ENCODE data around the gene ARHGEF9.
A peak's percentile ranks its signal among the peaks of the same experiment; 100 is the strongest.
"Not testable (repeated sequence)": the region's sequence is repeated elsewhere in the genome, so short reads cannot be mapped to it uniquely, and the experiment has no call there.

Gene ARHGEF9
- total RNA-seq = 9.3 to 40.3 (median 26.6) reads per million in 9 experiments

DNA sequence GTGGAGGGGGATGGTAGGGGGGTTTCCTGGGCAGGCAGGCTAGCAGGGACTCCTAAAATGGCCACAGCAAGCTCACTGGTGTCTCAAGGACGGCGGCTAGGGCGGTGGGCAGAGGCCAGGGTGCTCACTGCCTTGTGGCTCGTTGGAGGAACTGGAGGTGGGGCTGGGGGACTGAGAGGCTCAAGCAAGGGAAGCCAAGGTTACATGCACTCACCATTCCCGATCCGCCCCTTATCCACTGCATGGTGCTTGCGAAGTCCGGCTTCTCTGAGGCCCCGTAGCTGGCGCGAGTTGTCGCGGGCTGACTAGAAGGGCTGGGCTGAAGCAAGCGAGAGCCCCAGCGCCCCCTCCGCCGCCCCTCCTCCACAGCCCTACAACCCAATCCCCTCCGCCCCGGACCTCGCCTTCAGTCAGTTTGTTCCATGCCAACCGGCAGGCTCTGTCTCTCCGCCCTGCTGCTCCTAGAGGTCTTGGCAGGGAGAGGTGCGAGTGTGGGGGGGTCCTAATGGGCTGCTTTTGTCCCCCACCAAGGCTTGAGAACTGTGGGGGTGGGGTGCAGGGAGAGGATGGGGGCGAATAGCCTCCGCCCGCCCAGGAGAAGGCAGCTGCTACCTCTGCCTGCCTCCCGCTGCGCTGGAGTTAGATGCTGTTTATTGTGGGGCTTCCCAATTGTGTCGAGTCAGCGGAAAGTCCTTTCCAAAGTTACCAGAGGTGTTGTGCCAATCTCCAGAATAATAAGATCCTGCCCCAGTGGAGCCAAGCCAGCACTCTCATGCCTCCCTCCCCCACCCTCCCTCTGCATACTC is at the start of gene ARHGEF9:
Gene ARHGEF9 (minus strand): TSS at position 313 of the 806 bp plus-strand sequence. CDS start 69 bp downstream, at position 244.
- ATAC-seq (replicated peaks) (no peak), DNase-seq (no peak)
- Mint-ChIP-seq H3K27me3 (no peaks in the 10 kb centered on the region), H3K36me3 (ENCODE audit: insufficient read depth) (no peaks in the 10 kb centered on the region), H3K9me3 (no peaks in the 10 kb centered on the region), H3K27ac (no peak within 1 kb of the TSS), H3K4me3 (peak within 1 kb of the TSS; percentile 43 to 65), H3K4me1 (ENCODE audit: low read depth in 2 of 2) (no peaks in the 10 kb centered on the region)

DNA sequence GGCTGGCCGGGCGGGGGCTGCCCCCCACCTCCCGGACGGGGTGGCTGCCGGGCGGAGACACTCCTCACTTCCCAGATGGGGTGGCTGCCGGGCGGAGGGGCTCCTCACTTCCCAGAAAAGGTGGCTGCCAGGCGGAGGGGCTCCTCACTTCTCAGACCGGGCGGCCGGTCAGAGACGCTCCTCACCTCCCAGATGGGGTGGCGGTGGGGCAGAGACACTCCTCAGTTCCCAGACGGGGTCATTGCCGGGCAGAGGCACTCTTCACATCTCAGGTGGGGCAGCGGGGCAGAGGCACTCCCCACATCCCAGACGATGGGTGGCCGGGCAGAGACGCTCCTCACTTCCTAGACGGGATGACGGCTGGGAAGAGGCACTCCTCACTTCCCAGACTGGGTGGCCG is 40.4 kb upstream of the ARHGEF9 start:
- not testable (repeated sequence) for H3K36me3 Mint-ChIP-seq (ENCODE audit: insufficient read depth)

DNA sequence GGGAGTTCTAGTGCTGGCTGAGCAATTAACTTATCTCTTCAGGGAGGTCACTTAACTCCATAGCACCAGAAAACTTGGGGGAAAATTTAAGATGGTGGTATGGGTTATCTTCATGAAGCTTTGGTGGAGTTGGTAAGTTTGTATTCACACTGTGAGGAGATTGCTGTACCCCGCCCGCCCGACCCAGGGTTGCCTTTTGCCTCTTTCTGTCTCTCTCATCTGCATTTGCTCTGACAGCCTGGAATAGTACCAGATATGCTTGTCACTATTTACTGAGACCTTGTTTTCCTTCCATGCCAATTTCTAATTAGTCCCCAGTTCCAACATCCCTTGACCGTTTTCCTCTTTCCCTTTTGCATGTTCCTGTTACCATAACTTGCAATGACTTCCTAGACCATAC is 33.1 kb upstream of the ARHGEF9 start:
- Mint-ChIP-seq H3K27me3 (no peaks in the 10 kb centered on the region), H3K9me3 (no peaks in the 10 kb centered on the region), H3K36me3 (ENCODE audit: insufficient read depth) (no peaks in the 10 kb centered on the region), H3K4me1 (ENCODE audit: low read depth in 2 of 2) (no peaks in the 10 kb centered on the region), H3K4me3 (no peak overlapping the region), H3K27ac (no peak overlapping the region)
- no peak for DNase-seq
- ATAC-seq (replicated peaks) = no peak

More for the DNA sequence above, 40.4 kb upstream of the ARHGEF9 start:
- DNase-seq; H3K4me3 Mint-ChIP-seq; H3K27me3 Mint-ChIP-seq; H3K27ac Mint-ChIP-seq; ATAC-seq (replicated peaks); H3K9me3 Mint-ChIP-seq; H3K4me1 Mint-ChIP-seq (ENCODE audit: low read depth in 2 of 2): not testable (repeated sequence)

DNA sequence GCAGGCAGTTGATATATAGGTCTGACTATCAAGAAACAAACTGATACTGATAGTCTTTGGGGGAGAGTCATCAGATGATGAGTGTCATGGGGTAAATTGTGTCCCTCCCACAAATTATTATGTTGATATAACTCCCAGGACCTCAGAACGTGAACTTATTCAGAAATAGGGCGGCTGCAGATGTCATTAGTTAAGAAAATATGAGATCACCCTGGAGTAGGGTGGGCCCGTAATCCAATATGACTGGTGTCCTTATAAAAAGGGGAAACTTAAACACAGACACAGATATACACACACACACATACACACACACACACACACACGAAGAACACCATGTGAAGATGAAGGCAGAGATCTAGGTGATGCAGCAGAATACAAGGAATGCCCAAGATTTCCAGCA is 32.7 kb upstream of the ARHGEF9 start:
- H3K4me1 Mint-ChIP-seq (ENCODE audit: low read depth in 2 of 2) = no peaks in the 10 kb centered on the region
- ATAC-seq (replicated peaks) = no peak
- no peaks in the 10 kb centered on the region for H3K9me3 Mint-ChIP-seq
- no peak overlapping the region for H3K4me3 Mint-ChIP-seq
- no peaks in the 10 kb centered on the region for H3K27me3 Mint-ChIP-seq
- no peak overlapping the region for H3K27ac Mint-ChIP-seq
- no peaks in the 10 kb centered on the region for H3K36me3 Mint-ChIP-seq (ENCODE audit: insufficient read depth)
- DNase-seq = no peak

DNA sequence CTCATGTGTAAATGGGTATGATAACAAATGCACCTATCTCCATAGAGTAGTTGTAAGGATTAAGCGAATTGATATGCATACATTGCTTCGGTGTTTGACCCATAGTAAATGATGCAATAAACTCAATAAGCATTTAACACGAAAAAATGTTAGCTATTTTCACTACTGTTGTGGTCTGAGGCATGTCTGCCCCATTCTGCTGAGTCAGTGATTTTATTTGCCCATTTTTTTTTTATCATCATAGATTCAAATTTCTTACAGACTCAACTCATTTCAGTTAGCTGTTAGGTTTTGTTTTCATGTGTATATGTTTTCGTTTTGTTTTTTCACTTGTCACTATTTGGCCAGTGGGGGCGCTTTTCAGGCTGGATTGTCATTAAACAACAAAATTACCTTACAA is 27.8 kb upstream of the ARHGEF9 start:
- Mint-ChIP-seq H3K27ac (no peak overlapping the region), H3K4me3 (no peak overlapping the region), H3K9me3 (no peaks in the 10 kb centered on the region), H3K27me3 (peaks cover 0 to 5% of the 10 kb centered on the region in 2 donors), H3K4me1 (ENCODE audit: low read depth in 2 of 2) (no peaks in the 10 kb centered on the region), H3K36me3 (ENCODE audit: insufficient read depth) (no peaks in the 10 kb centered on the region)
- no peak for DNase-seq
- no peak for ATAC-seq (replicated peaks)

DNA sequence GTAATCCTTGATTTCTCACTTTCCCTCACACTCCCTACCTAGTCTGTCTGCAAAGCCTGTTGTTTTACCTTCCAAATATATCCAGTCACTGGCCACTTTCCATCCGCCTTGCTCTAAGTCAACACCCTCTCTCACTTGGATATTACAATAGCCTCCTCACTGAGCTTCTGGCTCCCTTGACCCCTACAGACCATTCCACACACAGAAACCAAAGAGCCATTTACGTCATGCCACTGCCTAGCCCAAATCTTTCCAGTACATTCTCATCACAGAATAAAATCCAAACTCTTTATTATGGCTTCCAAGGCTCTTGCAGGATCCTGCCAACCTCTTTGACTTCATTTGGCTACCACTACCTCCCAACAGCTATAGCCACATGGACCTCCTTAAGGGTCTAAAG is 25.7 kb upstream of the ARHGEF9 start:
- H3K27me3 Mint-ChIP-seq = peaks cover 0 to 5% of the 10 kb centered on the region in 2 donors
- ATAC-seq (replicated peaks) (no peak), DNase-seq (no peak)
- no peak overlapping the region for H3K27ac Mint-ChIP-seq
- H3K9me3 Mint-ChIP-seq = no peaks in the 10 kb centered on the region
- H3K4me3 Mint-ChIP-seq = no peak overlapping the region
- H3K36me3 Mint-ChIP-seq (ENCODE audit: insufficient read depth) = no peaks in the 10 kb centered on the region
- no peaks in the 10 kb centered on the region for H3K4me1 Mint-ChIP-seq (ENCODE audit: low read depth in 2 of 2)

DNA sequence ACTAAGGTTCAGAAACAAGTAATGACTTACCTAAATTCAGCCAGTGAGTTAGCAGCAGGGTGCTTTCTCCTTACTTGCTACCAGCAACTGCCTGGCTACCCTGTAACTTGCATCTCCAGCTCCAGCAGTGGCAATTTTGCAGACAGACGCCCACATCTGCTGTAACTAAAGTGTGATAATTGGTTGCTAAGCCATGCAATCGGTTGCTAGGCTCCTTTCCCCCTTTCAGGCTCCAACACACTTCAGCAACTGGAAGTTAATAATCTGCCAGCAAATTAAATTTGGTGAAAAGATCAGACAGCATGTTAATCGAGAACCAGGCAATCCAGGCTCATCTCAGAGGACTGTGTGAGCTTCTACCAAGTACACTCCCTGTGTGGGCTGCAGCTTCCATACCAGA is 24.2 kb upstream of the ARHGEF9 start:
- Mint-ChIP-seq H3K9me3 (no peaks in the 10 kb centered on the region), H3K4me1 (ENCODE audit: low read depth in 2 of 2) (no peaks in the 10 kb centered on the region), H3K27ac (no peak overlapping the region), H3K4me3 (no peak overlapping the region), H3K36me3 (ENCODE audit: insufficient read depth) (no peaks in the 10 kb centered on the region), H3K27me3 (peaks cover 0 to 5% of the 10 kb centered on the region in 2 donors)
- DNase-seq (no peak), ATAC-seq (replicated peaks) (no peak)

DNA sequence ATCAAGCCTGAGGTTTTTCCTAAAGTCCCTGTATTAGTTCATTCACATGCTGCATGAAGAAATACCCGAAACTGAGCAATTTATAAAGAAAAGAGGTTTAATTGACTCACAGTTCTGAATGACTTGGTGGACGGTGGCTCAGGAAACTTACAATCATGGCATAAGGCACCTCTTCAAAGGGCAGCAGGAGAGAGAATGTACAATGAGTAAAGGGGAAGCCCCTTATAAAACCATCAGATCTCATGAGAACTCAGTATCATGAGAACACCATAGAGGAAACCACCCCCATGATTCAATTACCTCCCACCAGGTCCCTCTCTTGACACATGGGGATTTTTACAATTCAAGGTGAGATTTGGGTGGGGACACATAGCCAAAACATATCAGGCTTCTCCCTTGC is 10.4 kb upstream of the ARHGEF9 start:
- H3K4me1 Mint-ChIP-seq (ENCODE audit: low read depth in 2 of 2); H3K36me3 Mint-ChIP-seq (ENCODE audit: insufficient read depth); ATAC-seq (replicated peaks); H3K4me3 Mint-ChIP-seq; DNase-seq; H3K9me3 Mint-ChIP-seq: not testable (repeated sequence)
- peaks cover 23 to 40% of the 10 kb centered on the region in 2 donors for H3K27me3 Mint-ChIP-seq
- peak overlapping the region in 1 of 2 donors; percentile 72 for H3K27ac Mint-ChIP-seq

DNA sequence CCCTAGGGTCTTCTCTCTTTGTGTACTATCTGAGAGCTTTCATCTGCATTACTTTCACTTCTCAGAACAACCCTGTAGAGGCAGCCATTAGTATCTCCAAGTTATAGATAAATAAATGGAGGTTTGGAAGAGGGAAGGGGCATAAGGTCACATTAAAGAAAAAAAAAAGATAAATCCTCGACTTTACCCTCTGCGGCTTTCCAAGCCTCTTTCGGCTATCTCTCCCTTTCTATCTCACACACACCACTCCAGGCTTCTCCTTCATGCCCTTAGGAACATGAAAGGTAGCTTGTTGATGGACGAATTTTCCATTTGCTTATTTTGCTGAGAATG is 660 bp upstream of the ARHGEF9 start:
- Mint-ChIP-seq H3K36me3 (ENCODE audit: insufficient read depth) (no peaks in the 10 kb centered on the region), H3K4me3 (peak overlapping the region; percentile 43 to 65), H3K4me1 (ENCODE audit: low read depth in 2 of 2) (no peaks in the 10 kb centered on the region), H3K27me3 (no peaks in the 10 kb centered on the region), H3K9me3 (no peaks in the 10 kb centered on the region), H3K27ac (no peak overlapping the region)
- ATAC-seq (replicated peaks) = no peak
- no peak for DNase-seq

DNA sequence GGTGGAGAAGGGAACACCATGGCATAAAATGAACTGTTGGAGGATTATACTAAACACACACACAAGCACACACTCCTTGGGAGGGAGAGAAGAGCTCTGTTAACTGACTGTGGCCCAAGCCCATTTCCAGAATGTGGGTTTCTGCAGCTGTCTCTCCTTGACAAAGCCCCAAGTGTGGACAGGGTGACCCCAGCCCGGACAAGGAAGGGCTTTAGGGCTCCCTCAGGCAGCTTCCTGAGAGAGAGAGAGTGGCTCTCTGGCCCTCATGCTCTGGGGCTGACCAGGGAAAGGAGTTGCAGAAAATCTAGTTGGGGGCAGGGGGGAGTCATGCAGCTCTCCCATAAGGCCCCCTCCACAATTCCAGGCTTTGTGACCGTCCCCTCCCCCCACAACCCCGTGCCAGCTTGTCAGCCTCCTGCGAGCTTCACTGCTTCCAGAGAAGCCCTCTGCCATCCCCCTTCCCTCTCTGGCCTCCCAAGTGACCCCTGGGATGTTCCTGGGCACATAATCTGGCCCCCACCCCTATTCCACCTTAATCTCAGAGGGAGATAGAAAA is 590 bp downstream of the ARHGEF9 start:
- ATAC-seq (replicated peaks) (no peak), DNase-seq (no peak)
- Mint-ChIP-seq H3K27me3 (no peaks in the 10 kb centered on the region), H3K9me3 (peaks cover 0 to 1% of the 10 kb centered on the region in 2 donors), H3K4me3 (peak overlapping the region; percentile 43 to 65), H3K27ac (no peak overlapping the region), H3K4me1 (ENCODE audit: low read depth in 2 of 2) (no peaks in the 10 kb centered on the region), H3K36me3 (ENCODE audit: insufficient read depth) (no peaks in the 10 kb centered on the region)

DNA sequence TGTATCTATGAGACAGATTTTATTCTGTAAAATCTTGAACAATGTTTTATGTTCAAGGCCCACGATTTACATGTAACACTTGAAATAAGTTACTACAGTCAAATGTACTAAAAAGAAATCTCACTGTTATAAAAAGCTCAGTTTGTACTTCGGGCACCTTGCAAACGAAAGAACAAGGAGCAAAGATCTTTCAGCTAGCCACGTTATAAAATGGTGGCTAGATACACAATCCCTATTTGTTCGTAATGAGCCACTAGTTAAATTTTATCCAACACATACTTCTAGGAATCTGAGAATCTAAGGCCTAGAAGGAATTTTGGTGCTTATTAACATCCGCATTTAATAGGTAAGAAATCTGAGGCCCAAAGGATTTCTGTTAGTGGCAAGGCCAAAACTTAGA is 2.5 kb downstream of the ARHGEF9 start:
- H3K36me3 Mint-ChIP-seq (ENCODE audit: insufficient read depth) = no peaks in the 10 kb centered on the region

DNA sequence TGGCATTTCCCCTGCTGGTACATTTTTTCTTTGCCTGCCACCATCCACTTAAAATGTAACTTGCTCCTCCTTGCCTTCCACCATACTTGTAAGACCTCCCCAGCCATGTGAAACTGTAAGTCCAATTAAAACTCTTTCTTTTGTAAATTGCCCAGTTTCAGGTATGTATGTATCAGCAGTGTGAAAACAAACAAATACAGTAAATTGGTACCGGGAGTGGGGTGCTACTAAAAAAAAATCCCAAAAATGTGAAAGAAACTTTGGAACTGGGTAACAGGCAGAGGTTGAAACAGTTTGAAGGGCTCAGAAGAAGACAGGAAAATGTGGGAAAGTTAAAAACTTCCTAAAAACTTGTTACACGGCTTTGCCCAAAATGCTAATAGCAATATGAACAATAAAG is 16.3 kb downstream of the ARHGEF9 start:
- H3K27me3 Mint-ChIP-seq = no peaks in the 10 kb centered on the region
- H3K27ac Mint-ChIP-seq = no peak overlapping the region

More for the DNA sequence above, 2.5 kb downstream of the ARHGEF9 start:
- peaks cover 0 to 1% of the 10 kb centered on the region in 2 donors for H3K9me3 Mint-ChIP-seq
- H3K4me3 Mint-ChIP-seq = no peak overlapping the region
- ATAC-seq (replicated peaks) = no peak
- H3K27ac Mint-ChIP-seq = no peak overlapping the region
- no peak for DNase-seq
- H3K27me3 Mint-ChIP-seq = no peaks in the 10 kb centered on the region
- no peaks in the 10 kb centered on the region for H3K4me1 Mint-ChIP-seq (ENCODE audit: low read depth in 2 of 2)

DNA sequence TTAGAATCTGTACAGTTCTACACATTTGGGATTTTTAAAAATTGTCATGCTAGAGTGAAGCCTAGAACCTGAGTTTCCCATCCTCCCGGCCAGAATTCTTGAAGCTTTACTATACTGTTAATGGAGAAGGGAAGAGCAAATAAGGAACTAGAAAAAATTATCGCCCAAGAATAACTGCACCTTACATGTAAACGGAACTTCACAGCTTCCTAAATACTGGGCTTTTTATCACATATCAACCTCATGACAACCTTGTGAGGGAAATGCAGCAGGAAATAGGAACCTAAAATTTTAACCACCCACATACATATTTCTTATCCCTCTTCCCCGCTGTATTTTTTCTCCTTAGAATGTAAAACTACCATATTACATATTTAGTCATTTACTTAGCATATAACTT is 19.3 kb downstream of the ARHGEF9 start:
- Mint-ChIP-seq H3K36me3 (ENCODE audit: insufficient read depth) (no peaks in the 10 kb centered on the region), H3K4me3 (no peak overlapping the region), H3K4me1 (ENCODE audit: low read depth in 2 of 2) (peaks cover 0 to 3% of the 10 kb centered on the region in 2 donors), H3K27me3 (no peaks in the 10 kb centered on the region), H3K9me3 (no peaks in the 10 kb centered on the region), H3K27ac (no peak overlapping the region)
- ATAC-seq (replicated peaks) (no peak), DNase-seq (no peak)

More for the DNA sequence above, 16.3 kb downstream of the ARHGEF9 start:
- Mint-ChIP-seq H3K9me3 (no peaks in the 10 kb centered on the region), H3K36me3 (ENCODE audit: insufficient read depth) (no peaks in the 10 kb centered on the region), H3K4me1 (ENCODE audit: low read depth in 2 of 2) (no peaks in the 10 kb centered on the region), H3K4me3 (no peak overlapping the region)
- DNase-seq (no peak), ATAC-seq (replicated peaks) (no peak)

DNA sequence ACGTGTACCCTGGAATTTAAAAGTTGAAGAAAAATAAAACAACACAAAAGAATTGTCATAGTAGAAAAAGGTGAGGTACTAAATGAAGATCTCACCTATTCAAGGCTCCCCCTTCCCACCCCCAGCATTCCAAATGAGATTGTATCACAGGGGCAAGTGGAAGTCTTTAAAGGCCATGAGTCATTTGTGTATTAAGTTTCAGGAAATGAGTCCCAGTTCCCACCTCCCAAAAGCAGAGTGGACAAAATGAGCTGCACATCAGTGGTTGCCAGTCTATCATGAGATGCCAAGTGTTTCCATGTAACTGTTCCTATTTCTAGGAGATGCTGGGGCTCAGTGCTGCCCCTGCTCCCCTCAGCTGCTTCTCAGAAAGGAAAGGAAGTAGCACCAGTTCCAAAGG is 20.1 kb downstream of the ARHGEF9 start:
- ATAC-seq (replicated peaks) (no peak), DNase-seq (no peak)
- Mint-ChIP-seq H3K27me3 (no peaks in the 10 kb centered on the region), H3K4me1 (ENCODE audit: low read depth in 2 of 2) (peaks cover 0 to 3% of the 10 kb centered on the region in 2 donors), H3K27ac (no peak overlapping the region), H3K9me3 (no peaks in the 10 kb centered on the region), H3K36me3 (ENCODE audit: insufficient read depth) (no peaks in the 10 kb centered on the region), H3K4me3 (no peak overlapping the region)
